Activated naive CD4-positive, alpha-beta T cell treated with Interleukin-2 at 50 U/mL for 16 hours (primary cell): ENCODE results near the gene TEX50.
"Not testable (repeated sequence)": the region's sequence is repeated elsewhere in the genome, so short reads cannot be mapped to it uniquely, and the experiment has no call there.

ENCODE experiments used
- DNase-seq: peaks from one replicate; pipeline ENCODE4 v3.0.0-alpha.2; 2020

Gene TEX50

GRCh38 chr1:173663159-173663558, 28.0 kb downstream of the TEX50 start:
- DNase-seq = no peak

GRCh38 chr1:173666646-173667045, 31.5 kb downstream of the TEX50 start:
- no peak for DNase-seq

DNA sequence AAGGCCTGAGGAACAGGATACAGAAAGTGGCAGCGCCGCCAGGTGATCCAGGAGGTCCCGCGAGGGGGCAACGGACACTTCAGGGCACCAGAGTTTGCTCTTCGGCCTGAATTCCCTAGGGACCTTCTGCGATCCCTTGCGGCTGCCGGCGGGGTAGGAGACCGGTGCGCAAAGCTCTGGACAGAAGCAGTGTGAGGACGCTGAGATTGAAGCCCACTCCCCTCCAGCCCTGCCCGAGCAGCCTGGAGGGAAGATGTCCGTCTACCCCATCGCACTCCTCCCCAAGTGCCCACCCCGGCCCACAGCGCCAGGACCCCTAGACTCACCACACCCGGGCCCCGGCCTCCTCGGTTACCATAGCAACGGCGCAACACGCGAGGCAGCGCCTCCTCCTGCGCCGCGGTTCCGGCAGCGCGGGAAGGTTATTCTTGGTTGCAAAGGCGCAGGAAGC, 34.4 kb downstream of the TEX50 start, which contains the start of gene ANKRD45:
TSS of gene ANKRD45 (minus strand) at position 361 of the 451 bp plus-strand sequence. CDS start 10,433 bp downstream, outside the sequence.
- DNase-seq = no peak

DNA sequence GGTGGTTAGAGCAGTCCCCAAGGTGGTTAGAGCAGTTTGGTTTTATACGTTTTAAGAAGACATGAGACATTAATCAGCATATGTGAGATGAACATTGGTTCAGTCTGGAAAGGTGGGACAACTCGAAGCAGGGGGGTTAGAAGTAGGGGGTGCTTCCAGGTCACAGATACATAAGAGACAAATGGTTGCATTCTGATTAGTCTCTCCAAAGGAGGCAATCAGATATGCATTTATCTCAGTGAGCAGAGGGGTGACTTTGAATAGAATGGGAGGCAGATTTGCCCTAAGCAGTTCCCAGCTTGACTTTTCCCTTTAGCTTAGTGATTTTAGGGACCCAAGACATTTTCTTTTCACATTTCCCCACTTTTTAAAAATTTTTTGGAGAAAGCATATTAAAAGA, 39.4 kb downstream of the TEX50 start:
- DNase-seq = not testable (repeated sequence)

DNA sequence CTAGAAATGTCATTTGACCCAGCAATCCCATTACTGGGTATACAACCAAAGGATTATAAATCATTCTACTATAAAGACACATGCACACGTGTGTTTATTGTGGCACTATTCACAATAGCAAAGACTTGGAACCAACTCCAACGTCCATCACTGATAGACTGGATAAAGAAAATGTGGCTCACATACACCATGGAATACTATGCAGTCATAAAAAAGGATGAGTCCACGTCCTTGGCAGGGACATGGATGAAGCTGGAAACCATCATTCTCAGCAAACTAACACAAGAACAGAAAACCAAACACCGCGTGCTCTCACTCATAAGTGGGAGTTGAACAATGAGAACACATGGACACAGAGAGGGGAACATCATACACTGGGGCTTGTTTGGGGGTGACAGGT, 45.0 kb downstream of the TEX50 start:
- not testable (repeated sequence) for DNase-seq

DNA sequence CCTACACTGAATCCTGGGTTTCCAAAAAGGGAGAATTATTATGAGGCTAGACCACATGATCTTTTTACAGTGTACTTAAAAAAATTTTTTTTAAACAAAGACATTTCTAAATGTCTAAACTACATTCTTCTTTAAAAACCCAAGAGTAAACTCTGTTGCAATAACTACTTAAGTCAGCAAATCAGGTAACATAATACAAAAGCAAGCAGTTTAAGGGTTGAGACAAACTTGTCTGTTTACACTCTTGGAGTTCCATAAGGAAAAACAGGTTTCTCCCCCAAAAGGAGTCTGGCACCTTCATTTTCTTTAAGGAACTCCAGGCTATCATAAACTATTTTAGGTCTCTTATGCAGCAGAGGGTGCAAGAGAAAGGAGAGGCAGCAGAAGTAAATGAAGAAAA, 47.0 kb downstream of the TEX50 start:
- no peak for DNase-seq

DNA sequence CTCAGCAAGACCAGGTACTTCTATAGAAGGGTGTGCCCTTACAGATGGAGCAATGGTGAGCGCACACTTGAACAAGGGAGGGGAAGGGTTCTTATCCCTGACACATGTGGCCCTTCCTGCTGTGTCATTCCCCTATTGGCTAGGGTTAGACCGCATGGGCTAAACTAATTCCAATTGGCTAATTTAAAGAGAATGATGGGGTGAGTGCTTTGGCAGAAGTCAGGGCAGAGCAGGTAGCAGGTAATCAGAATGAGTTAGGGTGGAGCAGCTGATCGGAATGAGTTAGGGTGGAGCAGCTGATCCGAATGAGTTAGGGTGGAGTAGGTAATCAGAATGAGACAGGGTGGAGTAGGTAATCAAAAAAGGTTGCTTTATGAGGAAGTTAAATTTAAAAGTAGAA, 48.7 kb downstream of the TEX50 start:
- not testable (repeated sequence) for DNase-seq

GRCh38 chr1:173685121-173685520, 50.0 kb downstream of the TEX50 start:
- DNase-seq = not testable (repeated sequence)
